Measurements from ENCODE around the gene C1QTNF7.

DNA sequence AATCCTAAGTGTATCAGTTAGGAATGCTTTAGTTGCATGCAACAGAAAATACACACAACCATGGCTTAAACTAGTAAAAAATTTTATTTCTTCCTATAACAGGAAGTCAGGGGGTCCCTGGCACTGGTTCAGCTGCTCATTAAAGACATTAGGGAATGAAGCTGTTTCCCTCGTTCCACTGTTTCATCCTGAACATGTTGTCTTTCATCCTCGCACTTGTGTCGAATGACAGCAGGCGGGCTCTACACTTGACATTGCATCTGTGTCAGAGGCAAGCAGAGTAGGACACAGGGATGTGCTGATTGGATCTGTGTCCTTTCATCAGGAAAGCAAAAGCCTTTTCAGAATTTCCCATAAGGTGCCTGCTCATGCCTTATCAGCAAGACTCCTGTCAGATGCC, 22.8 kb upstream of the C1QTNF7 start:
- TF ChIP-seq, protein P1, sequence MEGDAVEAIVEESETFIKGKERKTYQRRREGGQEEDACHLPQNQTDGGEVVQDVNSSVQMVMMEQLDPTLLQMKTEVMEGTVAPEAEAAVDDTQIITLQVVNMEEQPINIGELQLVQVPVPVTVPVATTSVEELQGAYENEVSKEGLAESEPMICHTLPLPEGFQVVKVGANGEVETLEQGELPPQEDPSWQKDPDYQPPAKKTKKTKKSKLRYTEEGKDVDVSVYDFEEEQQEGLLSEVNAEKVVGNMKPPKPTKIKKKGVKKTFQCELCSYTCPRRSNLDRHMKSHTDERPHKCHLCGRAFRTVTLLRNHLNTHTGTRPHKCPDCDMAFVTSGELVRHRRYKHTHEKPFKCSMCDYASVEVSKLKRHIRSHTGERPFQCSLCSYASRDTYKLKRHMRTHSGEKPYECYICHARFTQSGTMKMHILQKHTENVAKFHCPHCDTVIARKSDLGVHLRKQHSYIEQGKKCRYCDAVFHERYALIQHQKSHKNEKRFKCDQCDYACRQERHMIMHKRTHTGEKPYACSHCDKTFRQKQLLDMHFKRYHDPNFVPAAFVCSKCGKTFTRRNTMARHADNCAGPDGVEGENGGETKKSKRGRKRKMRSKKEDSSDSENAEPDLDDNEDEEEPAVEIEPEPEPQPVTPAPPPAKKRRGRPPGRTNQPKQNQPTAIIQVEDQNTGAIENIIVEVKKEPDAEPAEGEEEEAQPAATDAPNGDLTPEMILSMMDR (IDR thresholded peaks at IDR 0.05): no peak
- TF ChIP-seq, protein P2, sequence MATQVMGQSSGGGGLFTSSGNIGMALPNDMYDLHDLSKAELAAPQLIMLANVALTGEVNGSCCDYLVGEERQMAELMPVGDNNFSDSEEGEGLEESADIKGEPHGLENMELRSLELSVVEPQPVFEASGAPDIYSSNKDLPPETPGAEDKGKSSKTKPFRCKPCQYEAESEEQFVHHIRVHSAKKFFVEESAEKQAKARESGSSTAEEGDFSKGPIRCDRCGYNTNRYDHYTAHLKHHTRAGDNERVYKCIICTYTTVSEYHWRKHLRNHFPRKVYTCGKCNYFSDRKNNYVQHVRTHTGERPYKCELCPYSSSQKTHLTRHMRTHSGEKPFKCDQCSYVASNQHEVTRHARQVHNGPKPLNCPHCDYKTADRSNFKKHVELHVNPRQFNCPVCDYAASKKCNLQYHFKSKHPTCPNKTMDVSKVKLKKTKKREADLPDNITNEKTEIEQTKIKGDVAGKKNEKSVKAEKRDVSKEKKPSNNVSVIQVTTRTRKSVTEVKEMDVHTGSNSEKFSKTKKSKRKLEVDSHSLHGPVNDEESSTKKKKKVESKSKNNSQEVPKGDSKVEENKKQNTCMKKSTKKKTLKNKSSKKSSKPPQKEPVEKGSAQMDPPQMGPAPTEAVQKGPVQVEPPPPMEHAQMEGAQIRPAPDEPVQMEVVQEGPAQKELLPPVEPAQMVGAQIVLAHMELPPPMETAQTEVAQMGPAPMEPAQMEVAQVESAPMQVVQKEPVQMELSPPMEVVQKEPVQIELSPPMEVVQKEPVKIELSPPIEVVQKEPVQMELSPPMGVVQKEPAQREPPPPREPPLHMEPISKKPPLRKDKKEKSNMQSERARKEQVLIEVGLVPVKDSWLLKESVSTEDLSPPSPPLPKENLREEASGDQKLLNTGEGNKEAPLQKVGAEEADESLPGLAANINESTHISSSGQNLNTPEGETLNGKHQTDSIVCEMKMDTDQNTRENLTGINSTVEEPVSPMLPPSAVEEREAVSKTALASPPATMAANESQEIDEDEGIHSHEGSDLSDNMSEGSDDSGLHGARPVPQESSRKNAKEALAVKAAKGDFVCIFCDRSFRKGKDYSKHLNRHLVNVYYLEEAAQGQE (IDR thresholded peaks at IDR 0.05; ENCODE audit: insufficient read depth in 1 of 2, low read depth in 2 of 2, low read length in 1 of 2): no peak
